ENCODE results near the gene GRPR.
A peak's percentile ranks its signal among the peaks of the same experiment; 100 is the strongest.

GRPR gene

GRCh38 chrX:16123222-16123786 is at the start of gene GRPR:
Gene GRPR (plus strand): TSS chrX:16123565. CDS start chrX:16123954, 389 bp downstream.
- peak; percentile 17 to 46 for DNase-seq

- no peak for DNase-seq
Measured at GRCh38 chrX:16075087-16075486, 48.3 kb upstream of the GRPR start.

GRCh38 chrX:16076834-16077233 is 46.5 kb upstream of the GRPR start:
- peak; percentile 50 to 74 for DNase-seq

GRCh38 chrX:16077811-16078210 is 45.6 kb upstream of the GRPR start:
- no peak for DNase-seq

- no peak for DNase-seq
Measured at GRCh38 chrX:16081357-16081756, 42.0 kb upstream of the GRPR start.

- DNase-seq, result no peak
Measured at GRCh38 chrX:16082470-16083085, 40.8 kb upstream of the GRPR start.

GRCh38 chrX:16087076-16087475 is 36.3 kb upstream of the GRPR start:
- no peak for DNase-seq

GRCh38 chrX:16089086-16089485 is 34.3 kb upstream of the GRPR start:
- no peak for DNase-seq

- no peak for DNase-seq
Measured at GRCh38 chrX:16096141-16096540, 27.2 kb upstream of the GRPR start.

GRCh38 chrX:16100673-16101072 is 22.7 kb upstream of the GRPR start:
- DNase-seq, result no peak

GRCh38 chrX:16101581-16101980 is 21.8 kb upstream of the GRPR start:
- no peak for DNase-seq

- DNase-seq, result no peak
Measured at GRCh38 chrX:16103625-16104024, 19.7 kb upstream of the GRPR start.

- no peak for DNase-seq
Measured at GRCh38 chrX:16112428-16112827, 10.9 kb upstream of the GRPR start.

GRCh38 chrX:16113978-16114565 is 9.3 kb upstream of the GRPR start:
- no peak for DNase-seq

GRCh38 chrX:16114611-16115010 is 8.8 kb upstream of the GRPR start:
- DNase-seq, result no peak

GRCh38 chrX:16119353-16120220 is 3.8 kb upstream of the GRPR start:
- no peak for DNase-seq

GRCh38 chrX:16120431-16120830 is 2.9 kb upstream of the GRPR start:
- DNase-seq, result no peak

- no peak for DNase-seq
Measured at GRCh38 chrX:16124201-16124600, 836 bp downstream of the GRPR start.

GRCh38 chrX:16125520-16126149 is 2.3 kb downstream of the GRPR start:
- no peak for DNase-seq

- DNase-seq, result no peak
Measured at GRCh38 chrX:16130707-16131106, 7.3 kb downstream of the GRPR start.

- no peak for DNase-seq
Measured at GRCh38 chrX:16134936-16135335, 11.6 kb downstream of the GRPR start.

GRCh38 chrX:16136080-16136479 is 12.7 kb downstream of the GRPR start:
- DNase-seq, result no peak

- DNase-seq, result no peak
Measured at GRCh38 chrX:16137416-16138107, 14.2 kb downstream of the GRPR start.

Data from NCI-H1930 (cell line).